ENCODE results near the gene EXOC1L.
"Not testable (repeated sequence)": the region's sequence is repeated elsewhere in the genome, so short reads cannot be mapped to it uniquely, and the experiment has no call there.

The EXOC1L gene

DNA sequence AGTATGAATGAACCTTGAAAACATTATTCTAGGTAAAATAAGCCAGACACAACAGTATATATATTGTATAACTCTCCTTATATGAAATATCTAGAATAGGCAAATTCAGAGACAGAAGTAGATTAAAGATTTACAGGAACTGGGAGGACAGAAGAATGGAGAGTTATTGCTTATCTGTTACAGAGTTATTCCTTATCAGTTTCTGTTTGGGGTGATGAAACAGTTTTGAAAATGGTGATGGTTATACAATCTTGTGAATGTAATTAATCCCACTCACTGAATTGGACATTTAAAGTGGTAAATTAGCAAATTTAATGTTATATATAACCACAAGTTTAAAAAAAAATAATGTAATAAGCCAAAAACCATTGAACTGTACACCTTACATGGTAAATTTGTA is 19.4 kb downstream of the EXOC1L start:
- DNase-seq, result no peak

DNA sequence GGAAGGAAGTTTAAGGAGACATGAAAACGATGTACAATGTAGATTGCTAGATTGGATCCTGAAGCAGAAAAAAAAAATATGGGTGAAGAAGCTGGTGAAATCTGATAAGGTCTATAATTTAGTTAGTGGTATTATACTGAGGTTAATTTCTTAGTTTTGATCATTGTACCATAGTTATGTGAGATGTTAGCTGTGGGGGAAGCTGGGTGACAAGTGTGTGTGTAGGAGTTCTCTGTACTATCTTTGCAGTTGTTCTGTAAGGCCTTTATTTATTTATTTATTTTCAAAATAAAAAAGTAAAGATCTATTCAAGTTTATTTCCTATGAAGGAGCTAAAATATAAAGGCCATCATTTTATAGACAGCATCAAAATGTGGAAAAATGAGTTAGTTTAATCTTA is 21.4 kb downstream of the EXOC1L start:
- DNase-seq, result no peak

DNA sequence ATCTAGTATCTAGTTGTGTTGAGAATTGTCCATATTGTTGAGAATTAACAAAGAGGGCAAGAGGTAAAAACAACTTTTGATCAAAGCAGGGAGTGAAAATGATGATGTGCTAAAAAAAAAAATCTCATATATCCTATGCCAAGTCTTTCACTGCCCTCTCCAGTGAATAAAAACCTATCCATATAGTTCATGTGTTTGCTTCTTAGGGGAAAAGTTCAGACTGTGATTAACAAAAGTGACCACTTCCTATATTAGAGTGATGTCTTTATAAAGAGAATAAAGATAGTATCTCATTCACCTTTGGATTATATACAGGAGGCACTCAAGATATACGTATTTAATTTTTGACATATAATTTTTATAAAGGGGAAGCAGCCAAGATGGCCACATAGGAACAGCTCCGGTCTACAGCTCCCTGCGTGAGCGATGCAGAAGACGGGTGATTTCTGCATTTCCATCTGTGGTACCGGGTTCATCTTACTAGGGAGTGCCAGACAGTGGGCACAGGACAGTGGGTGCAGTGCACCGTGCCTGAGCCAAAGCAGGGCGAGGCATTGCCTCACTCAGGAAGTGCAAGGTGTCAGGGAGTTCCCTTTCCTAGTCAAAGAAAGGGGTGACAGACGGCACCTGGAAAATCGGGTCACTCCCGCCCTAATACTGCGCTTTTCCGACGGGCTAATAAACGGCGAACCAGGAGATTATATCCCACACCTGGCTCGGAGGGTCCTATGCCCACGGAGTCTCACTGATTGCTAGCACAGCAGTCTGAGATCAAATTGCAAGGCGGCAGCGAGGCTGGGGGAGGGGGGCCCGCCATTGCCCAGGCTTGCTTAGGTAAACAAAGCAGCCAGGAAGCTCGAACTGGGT is 22.0 kb downstream of the EXOC1L start:
- DNase-seq, result not testable (repeated sequence)

- not testable (repeated sequence) for DNase-seq
Observed at GRCh38 chr4:55842312-55842711, 22.7 kb downstream of the EXOC1L start.

- DNase-seq, result no peak
Observed at GRCh38 chr4:55849724-55850123, 30.1 kb downstream of the EXOC1L start.

- DNase-seq, result peak; percentile 58
Observed at GRCh38 chr4:55851885-55852284, 32.3 kb downstream of the EXOC1L start.

- peak; percentile 99 for DNase-seq
Observed at GRCh38 chr4:55853484-55854046, 34.0 kb downstream of the EXOC1L start, which contains the start of gene EXOC1. Gene EXOC1, plus strand, starts transcription at chr4:55853648. Its CDS starts 4,676 bp downstream, at chr4:55858324.

GRCh38 chr4:55854129-55854528 is 34.5 kb downstream of the EXOC1L start:
- no peak for DNase-seq

GRCh38 chr4:55857586-55857985 is 38.0 kb downstream of the EXOC1L start:
- DNase-seq, result no peak

DNA sequence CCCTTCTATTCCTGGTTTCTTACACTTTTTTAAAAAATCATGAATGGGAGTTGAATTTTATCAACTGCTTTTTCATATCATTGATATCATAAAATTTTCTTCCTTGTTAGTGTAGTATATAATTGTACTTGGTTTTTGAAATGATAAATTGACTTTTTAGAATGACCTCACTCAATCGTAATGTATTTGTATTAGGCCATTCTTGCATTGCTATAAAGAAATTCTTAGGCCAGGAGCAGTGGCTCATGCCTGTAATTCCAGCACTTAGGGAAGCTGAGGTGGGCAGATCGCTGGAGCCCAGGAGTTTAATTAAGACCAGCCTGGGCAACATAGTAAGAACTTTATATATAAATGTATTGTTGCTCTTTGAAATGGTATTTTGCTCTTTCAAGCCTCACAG is 40.1 kb downstream of the EXOC1L start:
- no peak for DNase-seq

GRCh38 chr4:55864577-55865223 is 45.1 kb downstream of the EXOC1L start:
- DNase-seq, result no peak

GRCh38 chr4:55865228-55865806 is 45.7 kb downstream of the EXOC1L start:
- DNase-seq, result no peak

DNA sequence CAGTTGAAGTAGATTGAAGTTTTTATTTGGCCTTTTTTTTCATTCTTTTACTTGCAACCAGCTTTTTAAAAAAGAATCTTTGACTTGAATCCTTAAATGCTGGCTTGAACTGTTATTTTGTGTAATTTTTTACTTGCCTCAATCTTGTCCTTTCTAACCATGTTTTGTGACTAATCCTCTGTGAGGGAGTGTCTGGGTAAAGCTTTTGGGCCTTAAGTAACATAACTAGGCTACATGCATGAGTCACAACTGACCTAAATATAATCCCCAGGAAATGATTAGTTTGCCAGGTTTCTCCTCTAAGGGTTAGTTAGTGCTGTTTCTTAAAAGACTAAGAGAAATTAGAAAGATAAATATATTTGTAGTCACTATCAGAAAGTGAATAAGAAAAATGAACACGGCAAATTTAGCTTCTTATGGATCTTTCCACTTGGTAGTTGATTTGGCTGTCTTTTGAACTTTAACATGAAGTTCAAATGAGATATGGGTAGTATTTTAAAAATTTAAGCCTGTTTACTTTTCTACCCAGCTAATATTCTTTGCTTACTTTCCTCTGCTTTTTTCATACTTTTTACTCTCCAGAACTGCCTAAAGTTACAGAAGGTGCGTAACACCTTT is 46.8 kb downstream of the EXOC1L start:
- DNase-seq, result no peak

- peak; percentile 35 for DNase-seq
Observed at GRCh38 chr4:55866973-55867574, 47.5 kb downstream of the EXOC1L start.

DNA sequence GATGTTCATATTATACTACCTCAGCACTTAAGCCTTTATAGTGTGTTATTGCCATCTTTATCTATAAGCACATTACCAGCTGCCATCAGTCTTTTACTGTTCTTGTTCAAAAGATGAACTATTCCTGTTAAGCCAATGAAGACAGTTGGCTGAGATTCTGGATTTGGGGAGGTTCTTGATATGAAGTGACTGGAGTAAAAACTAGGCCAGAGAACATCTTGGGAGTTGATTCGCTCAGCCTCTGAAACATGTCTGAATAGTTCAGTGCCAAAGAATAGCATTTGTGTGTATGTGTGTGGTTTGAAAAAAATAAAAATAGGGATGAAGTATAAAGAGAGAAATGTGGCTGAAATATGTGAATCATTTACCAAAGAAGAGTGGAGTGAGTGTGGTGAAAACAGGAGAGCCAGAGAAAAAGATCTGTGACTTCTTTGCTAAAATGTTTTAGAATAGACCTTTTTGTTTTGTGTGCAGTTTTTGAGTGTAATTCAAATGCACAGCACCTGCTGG is 49.0 kb downstream of the EXOC1L start:
- DNase-seq, result no peak

GRCh38 chr4:55871299-55871800 is 51.8 kb downstream of the EXOC1L start:
- DNase-seq, result no peak

DNA sequence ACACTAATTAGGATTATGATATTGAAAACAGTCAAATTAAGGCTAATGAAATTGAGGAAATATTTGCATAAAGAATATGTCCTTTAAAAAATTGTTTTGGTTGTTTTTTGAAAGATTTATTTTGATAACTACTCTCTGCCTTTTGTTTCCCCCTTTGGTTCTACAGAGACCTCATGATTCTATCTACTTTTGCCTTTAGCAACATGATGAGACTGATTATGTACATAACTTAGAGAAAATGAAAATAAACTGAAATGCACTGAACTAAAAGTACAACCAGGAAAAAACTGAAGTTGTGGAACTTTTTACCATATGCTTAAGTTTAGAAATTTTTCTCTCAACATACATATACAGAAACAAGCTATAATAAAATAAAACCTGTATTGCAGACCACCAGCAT is 55.2 kb downstream of the EXOC1L start:
- DNase-seq, result no peak

GRCh38 chr4:55876387-55876786 is 56.8 kb downstream of the EXOC1L start:
- DNase-seq, result no peak

GRCh38 chr4:55879224-55879623 is 59.6 kb downstream of the EXOC1L start:
- DNase-seq, result no peak

- DNase-seq, result no peak
Observed at GRCh38 chr4:55880652-55881280, 61.2 kb downstream of the EXOC1L start.

GRCh38 chr4:55884093-55884850 is 64.7 kb downstream of the EXOC1L start:
- no peak for DNase-seq
